GM20000 (cell line): ENCODE data around the gene TBC1D5.
A peak's percentile ranks its signal among the peaks of the same experiment; 100 is the strongest.

Source experiments
- DNase-seq: peaks from one replicate; pipeline ENCODE4 v3.0.0; 2012; ENCODE audit warnings: low spot score
- CTCF ChIP-seq: IDR thresholded peaks from 2 replicates; pipeline ENCODE4 v1.5.1; 2012; ENCODE audit warnings: mild to moderate bottlenecking, control low read depth; ENCODE audit errors: extremely low read depth, missing control alignments

Gene TBC1D5

GRCh38 chr3:17753632-17753992 is 11.2 kb upstream of the TBC1D5 start:
- TF ChIP-seq CTCF = no peak
- DNase-seq = no peak

DNA sequence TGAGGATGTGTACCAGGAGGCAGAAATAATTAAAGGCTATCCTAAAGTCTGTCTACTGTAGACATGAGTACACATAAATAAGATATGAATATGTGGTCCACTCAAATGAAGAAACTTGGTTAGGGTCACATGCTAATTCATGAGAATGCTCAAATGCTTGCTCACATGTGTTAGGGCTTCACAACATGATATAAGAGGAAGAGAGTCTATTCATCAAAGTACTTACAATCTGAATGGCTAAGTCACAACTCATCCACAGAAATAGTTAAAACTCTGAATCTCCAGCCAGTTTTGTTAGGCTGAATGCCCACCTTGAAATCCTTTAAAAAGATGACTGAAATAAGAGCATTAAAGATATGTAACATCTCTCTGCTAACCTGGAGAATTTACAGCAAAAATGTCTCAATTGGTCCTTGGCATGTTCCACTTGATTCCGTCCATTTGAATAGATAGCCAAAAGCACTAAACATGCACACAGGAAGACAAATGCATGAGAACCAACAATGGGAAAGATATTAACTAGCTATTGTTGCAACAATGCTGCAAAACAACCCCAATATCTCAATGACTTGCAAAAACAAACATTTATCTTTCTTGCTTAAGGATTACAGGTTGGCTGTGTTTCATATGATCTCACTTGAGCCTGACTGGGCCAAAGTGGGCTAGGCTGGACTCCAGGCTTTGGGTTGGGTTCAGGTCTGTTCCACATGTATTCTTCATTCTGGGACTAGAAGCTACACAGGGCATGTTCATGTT is 10.6 kb upstream of the TBC1D5 start:
- no peak for DNase-seq
- TF ChIP-seq CTCF = no peak

DNA sequence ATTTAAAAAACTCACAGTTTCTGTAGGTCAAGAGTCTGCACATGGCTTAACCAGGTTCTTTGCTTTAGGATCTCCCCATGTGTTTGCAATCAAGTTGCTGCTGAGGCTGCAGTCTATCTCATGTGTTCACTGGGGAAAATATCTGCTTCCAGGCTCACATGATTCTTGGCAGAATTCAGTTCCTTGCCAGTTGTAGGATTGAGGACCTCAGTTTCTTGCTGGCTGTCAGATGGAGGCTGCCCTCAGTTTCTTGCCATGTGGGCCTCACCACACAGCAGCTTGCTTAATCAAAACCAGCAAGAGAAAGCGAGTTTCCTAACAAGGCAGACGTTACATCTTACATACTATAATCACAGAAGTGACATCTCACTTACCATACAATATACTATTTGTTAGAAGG is 10.0 kb upstream of the TBC1D5 start:
- no peak for DNase-seq

DNA sequence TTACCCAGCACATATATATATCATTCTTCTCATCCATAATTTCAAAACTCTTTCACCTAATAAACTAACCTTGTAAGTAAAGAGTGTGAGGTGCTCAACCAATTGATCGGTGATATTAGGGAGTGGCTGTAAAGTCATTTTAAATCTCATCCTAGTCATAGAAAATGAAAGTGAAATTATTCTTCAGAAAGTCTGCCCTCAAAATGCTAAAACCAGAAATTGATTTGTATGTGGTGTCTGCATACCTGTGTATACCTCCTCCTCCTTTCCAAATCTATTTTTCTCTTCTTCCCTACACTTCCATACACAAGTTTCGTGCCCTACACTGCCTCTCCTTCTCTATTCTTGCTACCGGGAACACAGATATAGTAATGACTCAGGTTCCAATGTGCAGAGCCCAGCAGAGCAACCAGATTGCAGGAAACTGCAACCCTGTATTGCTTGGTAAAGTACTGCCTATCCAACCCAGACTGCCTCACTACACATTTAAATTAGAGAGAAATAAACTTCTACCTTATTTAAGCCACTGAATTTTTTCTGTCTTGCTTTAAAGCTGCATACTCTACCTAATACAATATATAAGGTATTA is 7.4 kb upstream of the TBC1D5 start:
- TF ChIP-seq CTCF = no peak
- DNase-seq = no peak

More for the DNA sequence above, 10.0 kb upstream of the TBC1D5 start:
- no peak for TF ChIP-seq CTCF

- no peak for DNase-seq
- no peak for TF ChIP-seq CTCF
These were observed 6.8 kb upstream of the TBC1D5 start for GRCh38 chr3:17749281-17749680.

DNA sequence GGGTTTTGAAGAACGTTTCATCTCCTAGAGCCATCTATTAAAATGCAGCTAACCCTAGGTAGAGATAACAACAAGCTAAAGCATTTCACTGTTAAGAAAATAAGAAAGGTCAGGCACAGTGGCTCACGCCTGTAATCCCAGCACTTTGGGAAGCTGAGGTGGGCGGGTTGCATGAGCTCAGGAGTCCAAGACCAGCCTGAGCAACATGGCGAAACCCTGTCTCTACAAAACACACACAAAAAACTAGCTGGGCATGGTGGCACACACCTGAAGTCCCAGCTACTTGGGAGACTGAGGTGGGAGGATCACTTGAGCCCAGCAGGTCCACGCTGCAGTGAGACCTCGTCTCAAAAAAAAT is 5.4 kb upstream of the TBC1D5 start:
- no peak for TF ChIP-seq CTCF
- no peak for DNase-seq

- DNase-seq = peak; percentile 70
- no peak for TF ChIP-seq CTCF
These were observed 4.9 kb upstream of the TBC1D5 start for GRCh38 chr3:17747174-17747889.
